Astrocyte (in vitro differentiated cells and primary cell): ENCODE data around the gene RGS14. TPM values are rescaled to one million over a fixed set of nuclear protein-coding genes. Genes with fewer than 3 reads are reported as not detected.
"Not testable (repeated sequence)": the region's sequence is repeated elsewhere in the genome, so short reads cannot be mapped to it uniquely, and the experiment has no call there.

Experiments
- DNase-seq: peaks from one replicate; pipeline ENCODE4 v3.0.0-alpha.2; 2010; ENCODE audit warnings: low read depth
- FAIRE-seq: peaks from 2 replicates; lab custom pipeline; 2011; peaks lifted over from hg19 to GRCh38; lab: Jason Lieb, UNC
- H2AFZ ChIP-seq: 2 replicates; pipeline ENCODE4 v1.6.0; 2012; ENCODE audit warnings: low read depth, low read length, inconsistent platforms
- H3K27ac ChIP-seq: 2 replicates; pipeline ENCODE4 v1.5.1; 2011; ENCODE audit warnings: low read depth, low read length, inconsistent platforms
- H3K27me3 ChIP-seq: 2 replicates; pipeline ENCODE4 v1.6.0; 2011; ENCODE audit warnings: low read length, inconsistent platforms; ENCODE audit not compliant: insufficient read depth
- H3K36me3 ChIP-seq: 2 replicates; pipeline ENCODE4 v1.5.1; 2011; ENCODE audit warnings: low read length, inconsistent platforms; ENCODE audit not compliant: insufficient read depth
- H3K4me1 ChIP-seq: 2 replicates; pipeline ENCODE4 v1.5.1; 2011; ENCODE audit warnings: low read length, inconsistent platforms; ENCODE audit not compliant: insufficient read depth
- H3K4me2 ChIP-seq: 2 replicates; pipeline ENCODE4 v1.6.0; 2012; ENCODE audit warnings: low read length, inconsistent platforms
- H3K4me3 ChIP-seq: 2 replicates; pipeline ENCODE4 v1.5.1; 2011; ENCODE audit warnings: low read depth, mild to moderate bottlenecking, low read length, inconsistent platforms; ENCODE audit not compliant: insufficient read depth
- H3K79me2 ChIP-seq: 2 replicates; pipeline ENCODE4 v1.6.0; 2012; ENCODE audit warnings: mild to moderate bottlenecking, low read length, inconsistent platforms; ENCODE audit not compliant: insufficient read depth
- H3K9ac ChIP-seq: 2 replicates; pipeline ENCODE4 v1.6.0; 2012; ENCODE audit warnings: mild to moderate bottlenecking, low read length, inconsistent platforms
- H3K9me3 ChIP-seq: 2 replicates; pipeline ENCODE4 v1.5.1; 2012; ENCODE audit warnings: low read depth, mild to moderate bottlenecking, low read length, inconsistent platforms; ENCODE audit not compliant: insufficient read depth
- H4K20me1 ChIP-seq: 2 replicates; pipeline ENCODE4 v1.6.0; 2012; ENCODE audit warnings: low read length, inconsistent platforms; ENCODE audit not compliant: insufficient read depth
- H3K27ac Mint-ChIP-seq: one replicate; pipeline ENCODE4 v1.8.0; 2021; ENCODE audit warnings: mild to moderate bottlenecking, mixed read lengths; ENCODE audit not compliant: unreplicated experiment
- H3K27me3 Mint-ChIP-seq: one replicate; pipeline ENCODE4 v1.8.0; 2021; ENCODE audit warnings: low read depth, mixed read lengths; ENCODE audit not compliant: unreplicated experiment
- H3K36me3 Mint-ChIP-seq: one replicate; pipeline ENCODE4 v1.8.0; 2021; ENCODE audit warnings: low read depth, mixed read lengths; ENCODE audit not compliant: unreplicated experiment
- H3K4me1 Mint-ChIP-seq: one replicate; pipeline ENCODE4 v1.8.0; 2021; ENCODE audit warnings: low read depth, mixed read lengths; ENCODE audit not compliant: unreplicated experiment
- H3K4me3 Mint-ChIP-seq: one replicate; pipeline ENCODE4 v1.8.0; 2021; ENCODE audit warnings: mild to moderate bottlenecking, moderate library complexity, mixed read lengths; ENCODE audit not compliant: unreplicated experiment
- H3K9me3 Mint-ChIP-seq: one replicate; pipeline ENCODE4 v1.8.0; 2021; ENCODE audit warnings: mild to moderate bottlenecking, mixed read lengths; ENCODE audit not compliant: unreplicated experiment
- CTCF ChIP-seq: IDR thresholded peaks from 2 replicates; pipeline ENCODE4 v1.5.1; 2011; ENCODE audit warnings: low read depth, mild to moderate bottlenecking, inconsistent platforms, low read length, moderate library complexity; ENCODE audit not compliant: insufficient read depth
- EZH2 ChIP-seq: IDR thresholded peaks from 2 replicates; pipeline ENCODE4 v1.6.1; 2012; ENCODE audit warnings: mild to moderate bottlenecking, low read length, inconsistent platforms; ENCODE audit not compliant: insufficient read depth
- total RNA-seq: library from RNA; stranded (reverse); gene quantifications from 2 replicates; pipeline ENCODE4 v1.2.1, GENCODE V29; 2021

RGS14 gene
- total RNA-seq, 1 donor from 2014 or later, result 7.8 TPM

GRCh38 chr5:177359451-177359851 lies 1.7 kb downstream of the RGS14 start:
- H2AFZ ChIP-seq, result no peak overlapping the region
- H3K79me2 ChIP-seq, result no peaks in the 10 kb centered on the region
- no peak overlapping the region for H3K4me3 ChIP-seq
- peaks cover 2% of the 10 kb centered on the region for H3K36me3 Mint-ChIP-seq
- H3K36me3 ChIP-seq, result no peaks in the 10 kb centered on the region
- H3K9ac ChIP-seq, result no peak overlapping the region
- H3K4me1 ChIP-seq, result peaks cover 16% of the 10 kb centered on the region
- no peaks in the 10 kb centered on the region for H3K27me3 ChIP-seq
- no peaks in the 10 kb centered on the region for H3K9me3 ChIP-seq
- H3K27ac ChIP-seq, result no peak overlapping the region
- H3K9me3 Mint-ChIP-seq, result peaks cover 2% of the 10 kb centered on the region
- peaks cover 10% of the 10 kb centered on the region for H3K4me1 Mint-ChIP-seq
- no peak for DNase-seq
- no peaks in the 10 kb centered on the region for H4K20me1 ChIP-seq
- H3K27me3 Mint-ChIP-seq, result peaks cover 30% of the 10 kb centered on the region
- no peak for TF ChIP-seq EZH2
- TF ChIP-seq CTCF, result no peak
- H3K4me3 Mint-ChIP-seq, result no peak overlapping the region
- no peak overlapping the region for H3K4me2 ChIP-seq
- no peak overlapping the region for H3K27ac Mint-ChIP-seq
- no peak for FAIRE-seq

GRCh38 chr5:177359860-177360259 lies 2.1 kb downstream of the RGS14 start:
- H3K27ac Mint-ChIP-seq, result no peak overlapping the region
- no peak for FAIRE-seq

GRCh38 chr5:177360740-177361139 lies 3.0 kb downstream of the RGS14 start:
- peaks cover 27% of the 10 kb centered on the region for H3K27me3 Mint-ChIP-seq
- not testable (repeated sequence) for H3K27ac Mint-ChIP-seq, H4K20me1 ChIP-seq, H3K4me1 Mint-ChIP-seq, H3K9me3 Mint-ChIP-seq, H3K79me2 ChIP-seq, DNase-seq, H3K36me3 ChIP-seq, H3K4me3 ChIP-seq, FAIRE-seq, H3K36me3 Mint-ChIP-seq, H3K9me3 ChIP-seq, H3K4me2 ChIP-seq, H3K27me3 ChIP-seq, H3K9ac ChIP-seq, H3K4me3 Mint-ChIP-seq, H3K27ac ChIP-seq, H2AFZ ChIP-seq
- peaks cover 16% of the 10 kb centered on the region for H3K4me1 ChIP-seq

More at GRCh38 chr5:177359860-177360259, 2.1 kb downstream of the RGS14 start:
- Mint-ChIP-seq H3K36me3 (peaks cover 2% of the 10 kb centered on the region), H3K4me1 (peaks cover 8% of the 10 kb centered on the region), H3K4me3 (peak overlapping the region; percentile 47), H3K27me3 (peaks cover 27% of the 10 kb centered on the region), H3K9me3 (no peaks in the 10 kb centered on the region)
- TF ChIP-seq EZH2, result no peak
- no peak for TF ChIP-seq CTCF
- Histone ChIP-seq H3K4me3 (no peak overlapping the region), H2AFZ (no peak overlapping the region), H3K79me2 (no peaks in the 10 kb centered on the region), H3K27ac (no peak overlapping the region), H3K9me3 (no peaks in the 10 kb centered on the region), H3K27me3 (no peaks in the 10 kb centered on the region), H3K9ac (no peak overlapping the region), H3K4me1 (peaks cover 16% of the 10 kb centered on the region), H3K4me2 (no peak overlapping the region), H4K20me1 (no peaks in the 10 kb centered on the region), H3K36me3 (no peaks in the 10 kb centered on the region)
- DNase-seq, result no peak
